Activated gamma-delta T cell (primary cell): ENCODE results near the gene GSC.
"Not testable (repeated sequence)": the region's sequence is repeated elsewhere in the genome, so short reads cannot be mapped to it uniquely, and the experiment has no call there.

ENCODE experiments used
- DNase-seq: peaks from one replicate; lab custom pipeline; 2025; lab: John Stamatoyannopoulos, UW

Gene GSC

DNA sequence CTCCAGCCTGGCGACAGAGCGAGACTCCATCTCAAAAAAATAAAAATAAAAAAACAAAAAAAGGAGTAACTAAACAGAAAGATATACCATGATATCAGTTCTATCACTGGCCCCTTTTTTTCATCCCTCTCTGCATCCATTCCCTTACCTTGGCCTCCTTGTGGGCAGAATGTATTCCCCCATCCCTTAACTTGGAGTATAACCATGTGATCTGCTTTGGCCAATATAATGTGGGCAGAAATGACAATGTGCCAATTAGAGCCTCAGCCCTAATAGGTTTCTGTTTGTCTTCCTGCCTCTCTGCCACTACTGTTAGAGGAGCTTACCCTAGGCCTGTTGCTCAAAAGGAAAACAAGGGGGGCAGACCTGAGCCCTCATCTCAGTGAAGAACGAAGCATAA is 23.8 kb downstream of the GSC start:
- no peak for DNase-seq

DNA sequence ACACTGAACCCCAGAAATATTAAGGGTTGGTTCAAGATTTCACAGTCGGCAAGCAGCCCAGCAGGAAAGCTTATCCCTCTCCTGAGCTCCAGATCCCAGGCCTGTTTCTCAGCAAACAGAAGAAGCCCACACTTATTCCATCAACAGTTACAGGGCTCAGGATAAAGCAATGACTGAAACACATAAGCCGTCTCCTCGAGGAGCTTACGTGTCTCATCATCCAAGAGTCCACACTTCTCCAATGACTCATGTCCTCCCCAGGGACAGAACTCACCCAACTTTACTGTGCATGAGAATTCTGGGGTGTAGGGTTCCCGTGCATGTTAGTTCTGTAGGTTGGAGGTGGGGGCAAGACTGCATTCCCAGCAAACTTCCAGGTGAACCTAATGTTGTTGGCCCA is 31.2 kb downstream of the GSC start:
- DNase-seq = no peak

DNA sequence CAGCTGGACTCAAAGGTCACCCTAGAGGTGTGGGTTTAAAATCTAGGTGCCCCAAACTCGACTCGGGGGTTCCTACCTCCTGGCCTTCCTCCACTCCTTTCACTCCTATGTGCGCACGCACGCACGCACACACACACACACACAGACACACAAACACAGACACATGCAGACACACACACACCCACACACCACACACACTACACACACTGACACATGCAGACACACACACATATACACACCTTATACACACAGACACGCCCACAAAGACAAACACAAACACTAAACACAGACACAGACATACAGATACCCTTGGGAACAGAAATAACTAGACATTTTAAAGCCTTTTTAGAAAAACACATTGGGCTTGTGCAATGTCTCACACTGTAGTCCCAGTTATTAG is 31.8 kb downstream of the GSC start:
- no peak for DNase-seq

DNA sequence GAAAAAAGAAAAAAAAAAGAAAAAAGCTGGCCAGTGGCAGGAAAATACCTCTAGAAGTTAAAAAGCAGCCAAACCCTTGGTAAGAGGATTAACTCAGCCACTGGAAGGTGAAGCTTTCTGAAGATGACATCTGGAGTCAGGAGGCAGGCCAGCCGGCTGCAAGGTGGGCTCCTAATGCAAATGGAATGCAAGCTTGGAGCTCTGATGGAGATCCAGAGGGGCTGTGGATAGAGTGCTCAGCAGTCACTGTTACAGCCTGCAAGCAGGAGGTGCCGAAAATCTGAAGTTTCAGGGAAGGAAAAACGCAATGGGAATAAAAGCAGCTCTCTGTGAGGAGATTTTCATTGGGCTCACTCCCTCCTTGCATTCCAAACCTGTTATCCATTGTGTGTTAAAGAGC is 41.0 kb downstream of the GSC start:
- DNase-seq = no peak

DNA sequence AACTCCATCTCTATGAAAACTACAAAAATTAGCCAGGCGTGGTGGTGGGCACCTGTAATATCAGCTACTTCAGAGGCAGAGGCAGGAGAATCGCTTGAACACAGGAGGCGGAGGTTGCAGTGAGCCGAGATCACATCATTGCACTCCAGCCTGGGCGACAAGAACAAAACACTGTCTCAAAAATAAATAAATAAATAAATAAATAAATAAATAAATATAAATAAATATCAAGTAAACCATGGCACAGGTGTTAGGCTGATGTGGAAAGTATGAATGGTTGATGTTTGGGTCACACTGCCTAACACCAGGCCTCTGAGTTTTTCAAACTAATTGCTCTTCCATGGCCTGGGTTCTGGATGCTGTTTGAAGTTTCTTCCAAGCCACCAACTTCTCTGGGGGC is 41.5 kb downstream of the GSC start:
- not testable (repeated sequence) for DNase-seq

DNA sequence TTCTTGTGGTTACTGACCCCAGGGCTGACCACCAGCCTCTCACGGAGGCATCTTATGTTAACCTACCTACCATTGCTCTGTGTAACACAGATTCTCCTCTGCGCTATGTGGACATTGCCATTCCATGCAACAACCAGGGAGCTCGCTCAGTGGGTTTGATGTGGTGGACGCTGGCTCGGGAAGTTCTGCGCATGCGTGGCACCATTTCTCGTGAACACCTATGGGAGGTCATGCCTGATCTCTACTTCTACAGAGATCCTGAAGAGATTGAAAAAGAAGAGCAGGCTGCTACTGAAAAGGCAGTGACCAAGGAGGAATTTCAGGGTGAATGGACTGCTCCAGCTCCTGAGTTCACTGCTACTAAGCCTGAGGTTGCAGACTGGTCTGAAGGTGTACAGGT is 43.3 kb downstream of the GSC start:
- not testable (repeated sequence) for DNase-seq

DNA sequence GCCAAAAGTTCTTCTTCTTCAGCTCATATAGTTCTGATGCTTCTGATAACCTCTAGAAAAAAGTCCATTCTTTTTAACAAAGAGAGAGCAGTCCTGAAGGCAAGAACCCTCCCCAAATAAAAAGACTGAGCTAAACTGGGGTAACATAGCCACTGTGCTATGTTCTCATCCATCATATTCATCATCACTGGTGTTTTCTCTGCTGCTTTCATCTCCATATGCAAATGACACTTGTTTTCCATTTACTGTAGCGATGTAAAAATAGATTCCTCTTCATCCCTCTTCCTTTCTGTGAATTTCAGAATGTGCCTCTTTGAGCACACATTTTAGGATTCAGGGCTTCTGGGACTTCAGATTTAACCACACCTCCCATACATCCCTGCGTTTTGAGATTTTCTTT is 44.9 kb downstream of the GSC start:
- DNase-seq = no peak

DNA sequence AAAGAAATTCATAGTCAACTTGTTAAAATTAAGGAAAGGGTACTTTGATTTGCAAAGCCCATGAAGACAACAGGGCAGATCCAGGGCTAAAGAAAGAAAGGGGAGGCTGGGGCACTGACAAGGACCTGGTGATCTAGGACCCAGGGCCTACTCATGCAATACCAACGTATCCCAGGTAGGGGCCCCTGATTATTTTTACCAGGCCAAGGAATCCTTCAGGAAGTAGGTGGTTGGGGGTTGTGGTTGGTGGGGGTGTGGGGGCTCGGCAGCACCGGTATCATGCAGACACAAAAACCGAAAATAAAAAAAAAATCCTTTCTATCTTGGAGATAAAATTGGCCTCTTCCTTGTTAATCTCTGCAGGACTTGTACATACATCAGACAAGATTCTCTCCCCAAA is 47.5 kb downstream of the GSC start:
- no peak for DNase-seq
